NOMO-1 (cell line): Measurements from ENCODE around the gene RNF214.

Source experiments
- DNase-seq, 2 experiments: peaks; one replicate each; lab custom pipeline; 2025; ENCODE audit not compliant: unreplicated experiment in 2 of 2; lab: John Stamatoyannopoulos, UW

The RNF214 gene

GRCh38 chr11:117279711-117280376 is 47.4 kb downstream of the RNF214 start:
- DNase-seq: no peak

- no peak for DNase-seq
Observed at GRCh38 chr11:117281159-117281558, 48.7 kb downstream of the RNF214 start.

DNA sequence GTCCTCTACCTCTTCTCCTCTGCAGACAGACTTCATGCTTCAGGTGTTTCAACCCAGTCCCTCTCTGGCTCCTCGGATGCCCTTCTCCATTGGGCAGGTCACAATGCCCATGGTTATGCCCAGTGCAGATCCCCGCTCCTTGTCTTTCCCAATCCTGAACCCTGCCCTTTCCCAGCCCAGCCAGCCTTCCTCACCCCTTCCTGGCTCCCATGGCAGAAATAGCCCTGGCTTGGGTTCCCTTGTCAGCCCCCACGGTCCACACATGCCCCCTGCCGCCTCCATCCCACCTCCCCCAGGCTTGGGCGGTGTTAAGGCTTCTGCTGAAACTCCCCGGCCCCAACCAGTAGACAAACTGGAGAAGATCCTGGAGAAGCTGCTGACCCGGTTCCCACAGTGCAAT is 49.4 kb downstream of the RNF214 start:
- DNase-seq: no peak

GRCh38 chr11:117282956-117283355 is 50.5 kb downstream of the RNF214 start:
- DNase-seq: no peak

GRCh38 chr11:117284053-117284452 is 51.6 kb downstream of the RNF214 start:
- DNase-seq: no peak

DNA sequence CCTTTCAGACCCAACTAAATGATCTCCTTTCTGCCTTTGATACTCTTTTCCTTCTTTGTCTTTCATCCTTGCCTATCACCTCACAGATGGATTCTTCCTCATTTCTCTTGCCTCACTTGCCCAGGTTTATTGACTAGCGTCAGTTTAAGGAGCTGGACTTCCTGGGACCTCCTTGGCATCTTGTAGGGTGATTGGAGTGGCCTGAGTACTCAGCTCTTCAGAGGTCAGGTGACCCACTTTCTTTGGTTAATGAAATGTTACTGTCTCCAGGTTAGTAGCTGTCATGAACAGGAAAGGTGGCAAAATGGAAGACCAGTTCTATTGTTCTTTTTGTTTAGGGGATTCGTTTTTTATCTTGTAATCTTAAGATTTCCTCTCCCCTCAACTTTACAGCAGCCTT is 54.1 kb downstream of the RNF214 start:
- DNase-seq: no peak

- DNase-seq: no peak
Observed at GRCh38 chr11:117287668-117288067, 55.2 kb downstream of the RNF214 start.

DNA sequence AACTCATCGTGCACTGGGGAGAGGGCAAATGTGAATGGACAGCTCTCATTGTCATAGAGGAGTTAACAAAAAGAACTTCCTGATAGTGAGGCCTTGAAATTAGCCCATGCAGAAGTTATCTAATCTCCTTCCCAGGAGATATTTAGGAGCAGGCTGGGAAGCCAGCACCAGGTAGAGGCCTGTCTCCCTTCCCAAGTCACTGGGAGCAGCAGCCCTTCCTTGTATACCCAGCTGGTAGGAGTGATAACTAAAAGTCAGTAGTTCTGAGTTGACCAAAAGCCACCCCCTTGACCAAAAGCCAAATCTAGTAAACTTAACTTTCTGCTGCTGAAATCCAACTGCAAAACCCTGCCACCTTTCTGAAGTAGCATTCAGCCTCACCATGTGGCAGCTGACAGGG is 57.3 kb downstream of the RNF214 start:
- no peak for DNase-seq

DNA sequence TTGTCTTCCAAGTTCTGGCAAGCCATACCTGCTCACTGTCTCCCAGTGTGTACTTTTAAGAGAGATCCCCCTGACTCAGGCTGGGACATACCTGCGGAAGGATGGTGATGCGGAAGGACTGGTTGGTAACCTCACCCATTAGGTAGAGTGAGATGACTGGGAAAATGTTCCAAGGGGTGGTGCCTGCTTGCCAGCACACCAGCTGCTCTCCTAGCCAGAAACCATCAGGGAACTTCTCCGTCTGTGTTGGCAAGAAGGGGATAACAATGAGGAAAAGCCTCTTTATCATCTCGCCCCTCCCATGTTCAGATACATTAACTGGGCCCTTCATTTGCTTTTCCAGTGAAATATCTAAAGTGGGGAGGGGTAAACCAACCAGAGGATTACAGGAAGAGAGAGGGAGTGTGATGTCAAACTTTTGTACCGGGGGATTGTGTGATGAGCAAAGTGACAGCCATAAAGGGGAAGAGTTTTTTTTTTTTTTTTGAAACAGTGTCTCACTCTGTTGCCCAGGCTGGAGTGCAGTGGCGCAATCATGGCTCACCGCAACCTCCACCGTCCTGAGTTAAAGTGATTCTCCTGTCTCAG is 58.4 kb downstream of the RNF214 start, which contains the start of gene BACE1-AS:
Gene BACE1-AS (plus strand): TSS at position 538 of the 588 bp plus-strand sequence.
- no peak for DNase-seq

DNA sequence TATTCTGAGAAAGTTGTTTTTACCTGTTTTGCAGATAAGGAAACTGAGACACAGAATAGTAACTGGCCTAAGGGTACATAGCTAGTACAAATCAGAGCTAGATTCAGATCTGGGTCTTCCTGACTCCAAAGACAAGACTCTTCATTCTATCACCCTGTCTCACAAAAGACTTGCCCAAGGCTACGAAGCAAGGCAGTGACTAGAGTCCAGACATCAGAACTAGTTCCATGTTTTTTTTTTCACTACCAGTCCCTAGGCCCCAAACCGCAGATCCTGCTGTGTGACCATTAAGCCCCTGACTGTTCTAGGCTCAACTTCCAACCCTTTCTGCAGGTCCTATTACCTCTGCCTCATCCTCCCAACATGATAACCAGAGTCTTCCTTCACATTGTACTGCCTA is 60.1 kb downstream of the RNF214 start:
- no peak for DNase-seq

- DNase-seq: no peak
Observed at GRCh38 chr11:117295438-117296137, 63.1 kb downstream of the RNF214 start.

DNA sequence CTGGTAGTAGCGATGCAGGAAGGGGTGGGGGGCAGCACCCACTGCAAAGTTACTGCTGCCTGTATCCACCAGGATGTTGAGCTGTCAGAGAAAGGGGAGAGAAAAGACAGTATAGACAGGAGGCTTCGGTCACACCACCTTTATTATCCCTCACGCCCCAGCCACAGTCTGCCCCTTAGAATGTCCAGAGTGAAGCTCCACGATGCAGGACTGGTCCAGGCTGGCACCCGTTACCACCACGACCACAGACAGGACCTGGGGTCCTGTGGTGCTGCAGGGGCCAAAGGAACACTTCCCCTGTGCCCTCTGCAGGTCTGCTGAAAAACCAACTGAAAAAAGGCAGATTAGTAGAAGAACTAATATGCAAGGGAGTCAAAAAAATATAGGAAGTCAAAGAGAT is 64.4 kb downstream of the RNF214 start:
- no peak for DNase-seq

DNA sequence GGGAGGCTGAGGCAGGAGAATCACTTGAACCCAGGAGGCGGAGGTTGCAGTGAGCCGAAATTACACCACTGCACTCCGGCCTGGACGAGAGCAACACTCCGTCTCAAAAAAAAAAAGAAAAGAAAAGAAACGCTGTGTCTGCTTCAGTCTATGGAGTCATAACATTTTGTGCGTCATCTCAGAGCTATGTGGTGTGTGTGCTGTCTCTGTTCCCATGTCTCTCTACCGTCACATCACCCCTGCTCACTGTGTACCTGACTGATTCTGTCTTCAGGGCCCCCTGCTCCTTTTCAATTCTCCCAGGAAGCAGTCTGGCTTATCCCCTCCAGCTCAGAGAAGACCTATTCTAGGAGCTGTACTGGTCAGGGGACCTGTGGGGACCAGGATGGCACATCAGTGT is 65.7 kb downstream of the RNF214 start:
- DNase-seq: no peak

DNA sequence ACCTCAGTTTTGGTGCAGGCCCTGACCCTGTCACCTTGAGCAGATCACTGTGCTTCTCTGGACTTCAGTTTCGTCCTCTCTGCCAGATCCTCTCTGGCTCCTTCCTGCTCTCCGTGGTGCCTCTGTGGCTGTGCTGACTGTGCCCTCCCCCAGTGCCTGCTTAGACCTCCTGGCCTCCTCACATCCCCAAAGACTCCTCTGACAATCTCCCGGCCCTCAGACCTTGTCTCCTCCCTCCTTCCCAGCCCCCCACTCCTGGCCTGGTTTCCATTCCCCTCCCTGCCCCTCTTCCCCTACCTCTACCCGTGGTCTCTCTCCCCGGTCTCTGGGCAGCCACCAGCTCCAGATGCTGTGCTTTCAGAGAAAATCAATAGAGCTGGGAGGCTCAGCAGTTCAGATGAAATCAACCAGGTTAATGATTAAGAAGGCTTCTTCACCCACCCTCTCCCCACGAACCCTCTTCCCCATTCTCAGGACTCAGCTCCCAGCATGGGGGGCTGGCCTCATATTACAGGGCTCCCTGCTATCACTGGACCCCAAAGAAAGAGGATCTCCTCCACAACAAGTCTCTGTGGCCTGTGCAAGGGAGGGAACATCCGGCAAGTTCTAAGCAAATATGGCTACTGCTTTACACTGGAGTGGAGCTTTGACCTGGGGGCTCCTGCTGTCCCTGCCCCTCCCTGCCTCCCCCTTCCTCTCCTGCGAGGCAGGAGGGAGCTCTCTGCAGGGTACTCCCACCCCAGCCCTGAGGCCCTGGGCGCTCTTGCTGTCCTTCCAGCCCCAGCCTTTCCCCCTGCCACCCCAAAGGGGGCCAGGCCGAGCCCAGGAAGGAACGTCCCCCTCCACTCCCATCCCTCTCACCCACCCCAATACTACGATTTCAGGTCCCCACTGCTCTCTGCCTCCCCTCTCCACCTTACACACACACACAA is 67.1 kb downstream of the RNF214 start:
- DNase-seq: no peak

GRCh38 chr11:117300283-117300663 is 67.8 kb downstream of the RNF214 start:
- no peak for DNase-seq

- DNase-seq: no peak
Observed at GRCh38 chr11:117300773-117301172, 68.3 kb downstream of the RNF214 start.

DNA sequence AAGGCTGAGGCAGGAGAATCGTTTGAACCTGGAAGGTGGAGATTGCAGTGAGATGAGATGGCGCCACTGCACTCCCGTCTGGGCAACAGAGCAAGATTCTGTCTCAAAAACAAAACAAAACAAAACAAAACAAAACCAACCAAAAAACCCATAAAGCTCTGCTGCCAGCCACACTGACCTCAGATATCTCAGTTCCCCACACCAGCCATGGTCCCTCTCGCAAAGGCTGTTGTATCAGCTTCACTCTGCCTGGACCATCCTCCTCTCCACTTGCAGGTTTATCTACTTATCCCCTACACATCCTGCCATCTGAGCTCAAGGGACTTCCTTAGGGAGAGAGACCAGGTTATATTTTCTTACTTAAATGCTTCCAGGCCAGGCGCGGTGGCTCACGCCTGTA is 69.8 kb downstream of the RNF214 start:
- no peak for DNase-seq

- no peak for DNase-seq
Observed at GRCh38 chr11:117303101-117303500, 70.6 kb downstream of the RNF214 start.

DNA sequence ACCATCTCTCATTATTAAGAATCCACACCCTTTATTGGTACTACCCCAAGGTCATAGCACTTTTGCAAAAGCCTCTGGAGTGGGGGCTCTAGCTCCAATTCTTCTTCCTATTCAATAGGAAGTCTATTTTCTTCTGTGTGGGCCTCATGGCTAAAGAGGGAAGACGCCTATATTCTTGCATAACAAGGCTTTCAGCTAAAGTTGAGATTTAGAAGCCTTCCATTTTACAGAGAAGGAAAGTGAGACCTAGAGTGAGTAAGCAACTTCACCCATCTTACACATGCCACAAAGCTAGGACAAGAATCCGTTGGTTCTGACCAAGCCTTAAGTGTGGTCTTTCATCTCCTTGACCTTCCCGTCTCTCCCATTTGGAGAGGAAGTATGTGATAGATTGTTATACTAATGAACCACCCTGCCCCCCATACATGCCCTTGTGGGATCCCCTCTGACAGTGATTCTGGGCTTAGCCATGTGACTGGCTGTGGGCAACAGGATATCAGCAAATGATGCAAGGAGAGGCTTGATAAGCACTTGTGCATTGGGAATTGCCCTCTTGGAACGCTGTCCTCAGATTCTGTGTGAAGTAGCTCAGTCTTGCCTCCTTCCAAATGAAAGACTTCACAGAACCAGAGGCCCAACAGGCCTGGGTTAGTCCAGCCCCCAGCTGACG is 71.3 kb downstream of the RNF214 start:
- DNase-seq: no peak

DNA sequence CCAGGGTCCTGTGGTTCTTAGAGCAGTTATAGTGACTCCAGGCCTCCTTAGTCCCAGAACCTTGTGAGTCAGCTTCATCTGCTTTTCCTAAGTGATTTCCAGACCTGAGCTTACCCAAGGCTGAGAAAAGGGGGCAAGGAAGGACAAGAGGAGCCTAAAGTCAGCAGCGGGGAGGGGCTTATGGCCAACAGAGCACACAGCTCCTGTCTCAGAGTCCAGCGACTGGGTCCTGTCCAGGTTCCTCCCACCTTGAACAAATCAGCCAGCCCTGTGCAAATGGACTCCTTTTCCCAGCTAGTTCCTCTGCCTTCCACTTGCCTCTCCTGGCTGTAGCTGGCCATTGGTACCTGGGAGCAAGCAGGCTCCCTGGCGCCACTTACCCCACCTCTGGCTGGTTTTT is 72.7 kb downstream of the RNF214 start:
- DNase-seq: no peak

GRCh38 chr11:117309310-117309709 is 76.8 kb downstream of the RNF214 start:
- DNase-seq: no peak
